Progenitor cell of endocrine pancreas (in vitro differentiated cells): ENCODE results near the gene SHC4. TPM values are rescaled to one million over a fixed set of nuclear protein-coding genes. Genes with fewer than 3 reads are reported as not detected.

ENCODE experiments used
- DNase-seq: peaks from one replicate; pipeline ENCODE4 v3.0.0; 2021; ENCODE audit warnings: low spot score; ENCODE audit not compliant: unreplicated experiment
- H3K27ac Mint-ChIP-seq: 2 replicates; pipeline ENCODE4 v1.8.0; 2021; ENCODE audit warnings: mild to moderate bottlenecking, moderate library complexity, mixed read lengths
- H3K27me3 Mint-ChIP-seq: 2 replicates; pipeline ENCODE4 v1.8.0; 2021; ENCODE audit warnings: mixed read lengths
- H3K36me3 Mint-ChIP-seq: 2 replicates; pipeline ENCODE4 v1.8.0; 2022; ENCODE audit warnings: mixed read lengths; ENCODE audit not compliant: insufficient read depth
- H3K4me1 Mint-ChIP-seq: 2 replicates; pipeline ENCODE4 v1.8.0; 2021; ENCODE audit warnings: low read depth, mixed read lengths
- H3K4me3 Mint-ChIP-seq: 2 replicates; pipeline ENCODE4 v1.8.0; 2021; ENCODE audit warnings: low read depth, mild to moderate bottlenecking, moderate library complexity, mixed read lengths
- H3K9me3 Mint-ChIP-seq: 2 replicates; pipeline ENCODE4 v1.8.0; 2021; ENCODE audit warnings: low read depth, mixed read lengths
- total RNA-seq: library from RNA; stranded (reverse); gene quantifications from 2 replicates; pipeline ENCODE4 v1.2.1, GENCODE V29; 2021
- TF ChIP-seq, protein P1 (sequence below): fragments of 200-600 bp; sonication (generic); IDR thresholded peaks from one replicate; pipeline ENCODE4 v1.5.0; 2021; ENCODE audit warnings: antibody characterized with exemption, mild to moderate bottlenecking; ENCODE audit not compliant: unreplicated experiment

Gene SHC4
- total RNA-seq, 1 donor from 2014 or later = 0.36 TPM

DNA sequence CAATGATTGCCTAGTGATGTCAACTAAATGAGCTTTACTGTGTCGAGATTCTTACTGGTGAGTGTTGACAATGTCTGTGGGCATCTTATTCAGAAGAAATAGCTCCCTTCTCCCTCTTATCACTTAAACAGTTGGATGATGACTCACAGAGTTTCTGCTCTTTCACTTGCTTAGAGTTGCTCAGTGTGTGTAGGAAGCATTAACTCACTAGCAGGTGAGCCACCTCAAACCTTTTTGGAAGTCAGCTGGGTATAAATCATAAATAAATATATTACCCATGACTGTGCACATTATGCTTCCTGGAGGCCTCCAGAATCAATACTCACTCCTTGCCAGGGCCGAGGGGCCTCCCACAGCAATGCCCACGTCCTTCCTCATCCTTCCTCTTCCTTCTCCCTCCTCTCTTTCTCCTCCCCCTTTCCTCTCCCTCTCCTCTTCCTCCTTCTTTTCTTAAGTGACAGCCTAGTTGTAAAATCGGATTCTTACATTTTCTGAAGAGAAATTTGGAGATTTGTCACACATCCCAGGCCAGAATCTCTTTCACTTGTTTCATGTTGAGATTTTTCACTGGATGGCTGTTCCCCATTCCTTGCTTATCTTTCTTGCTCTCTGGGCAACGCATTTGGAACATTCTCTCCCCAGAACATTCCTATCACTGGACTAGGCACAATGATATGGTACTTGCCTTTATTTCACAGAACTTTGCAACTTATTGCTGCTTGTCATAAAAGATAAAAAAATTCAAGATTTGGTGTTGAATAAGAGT, 17.5 kb downstream of the SHC4 start:
- Mint-ChIP-seq H3K36me3 (no peaks in the 10 kb centered on the region), H3K27me3 (peaks cover 4% of the 10 kb centered on the region), H3K27ac (no peak overlapping the region), H3K4me3 (no peak overlapping the region), H3K4me1 (peaks cover 4% of the 10 kb centered on the region), H3K9me3 (no peaks in the 10 kb centered on the region)
- DNase-seq = no peak
- TF ChIP-seq, protein P1, sequence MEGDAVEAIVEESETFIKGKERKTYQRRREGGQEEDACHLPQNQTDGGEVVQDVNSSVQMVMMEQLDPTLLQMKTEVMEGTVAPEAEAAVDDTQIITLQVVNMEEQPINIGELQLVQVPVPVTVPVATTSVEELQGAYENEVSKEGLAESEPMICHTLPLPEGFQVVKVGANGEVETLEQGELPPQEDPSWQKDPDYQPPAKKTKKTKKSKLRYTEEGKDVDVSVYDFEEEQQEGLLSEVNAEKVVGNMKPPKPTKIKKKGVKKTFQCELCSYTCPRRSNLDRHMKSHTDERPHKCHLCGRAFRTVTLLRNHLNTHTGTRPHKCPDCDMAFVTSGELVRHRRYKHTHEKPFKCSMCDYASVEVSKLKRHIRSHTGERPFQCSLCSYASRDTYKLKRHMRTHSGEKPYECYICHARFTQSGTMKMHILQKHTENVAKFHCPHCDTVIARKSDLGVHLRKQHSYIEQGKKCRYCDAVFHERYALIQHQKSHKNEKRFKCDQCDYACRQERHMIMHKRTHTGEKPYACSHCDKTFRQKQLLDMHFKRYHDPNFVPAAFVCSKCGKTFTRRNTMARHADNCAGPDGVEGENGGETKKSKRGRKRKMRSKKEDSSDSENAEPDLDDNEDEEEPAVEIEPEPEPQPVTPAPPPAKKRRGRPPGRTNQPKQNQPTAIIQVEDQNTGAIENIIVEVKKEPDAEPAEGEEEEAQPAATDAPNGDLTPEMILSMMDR = no peak

DNA sequence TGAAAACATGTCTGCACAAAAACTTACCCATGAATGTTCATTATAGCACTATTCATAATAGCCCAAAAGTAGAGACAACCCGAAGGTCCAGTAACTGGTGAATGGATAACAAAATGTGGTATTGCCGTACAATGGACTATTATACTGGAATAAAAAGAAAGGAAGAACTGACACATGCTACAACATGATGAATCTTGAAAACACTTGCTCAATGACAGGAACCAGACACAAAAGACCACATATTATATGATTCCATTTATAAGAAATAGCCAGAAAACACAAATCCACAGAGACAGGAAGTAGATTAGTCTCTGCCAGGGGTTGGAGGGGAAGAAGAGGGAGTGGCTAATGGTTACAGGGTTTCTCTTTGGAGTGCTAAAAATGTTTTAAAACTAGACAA, 18.3 kb downstream of the SHC4 start:
- no peaks in the 10 kb centered on the region for H3K9me3 Mint-ChIP-seq
- no peak overlapping the region for H3K27ac Mint-ChIP-seq
- DNase-seq = no peak
- no peaks in the 10 kb centered on the region for H3K27me3 Mint-ChIP-seq
- H3K36me3 Mint-ChIP-seq = no peaks in the 10 kb centered on the region
- H3K4me3 Mint-ChIP-seq = no peak overlapping the region
- H3K4me1 Mint-ChIP-seq = peaks cover 4% of the 10 kb centered on the region
- TF ChIP-seq, protein P1 = no peak

DNA sequence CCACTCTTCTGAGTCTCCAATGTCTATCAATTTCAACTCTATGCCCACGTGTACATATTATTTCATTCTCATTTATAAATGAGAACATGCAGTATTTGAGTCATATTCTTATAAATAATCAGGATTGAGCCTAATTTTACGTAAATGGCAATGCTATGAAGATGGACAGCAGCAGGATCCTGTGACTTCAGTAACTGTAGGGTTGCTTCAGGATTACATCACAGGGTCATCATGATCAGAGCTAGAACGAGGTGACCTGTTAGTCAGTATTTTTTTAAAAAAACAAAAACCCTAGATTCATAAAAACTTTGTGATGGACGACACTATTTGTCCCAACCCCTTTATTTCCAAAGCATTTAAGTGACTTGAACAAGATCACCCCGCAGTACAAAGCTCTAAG, 21.8 kb downstream of the SHC4 start:
- no peaks in the 10 kb centered on the region for H3K36me3 Mint-ChIP-seq
- TF ChIP-seq, protein P1 = no peak
- peaks cover 4% of the 10 kb centered on the region for H3K4me1 Mint-ChIP-seq
- no peak overlapping the region for H3K4me3 Mint-ChIP-seq
- DNase-seq = no peak
- H3K27me3 Mint-ChIP-seq = no peaks in the 10 kb centered on the region
- no peaks in the 10 kb centered on the region for H3K9me3 Mint-ChIP-seq
- no peak overlapping the region for H3K27ac Mint-ChIP-seq

DNA sequence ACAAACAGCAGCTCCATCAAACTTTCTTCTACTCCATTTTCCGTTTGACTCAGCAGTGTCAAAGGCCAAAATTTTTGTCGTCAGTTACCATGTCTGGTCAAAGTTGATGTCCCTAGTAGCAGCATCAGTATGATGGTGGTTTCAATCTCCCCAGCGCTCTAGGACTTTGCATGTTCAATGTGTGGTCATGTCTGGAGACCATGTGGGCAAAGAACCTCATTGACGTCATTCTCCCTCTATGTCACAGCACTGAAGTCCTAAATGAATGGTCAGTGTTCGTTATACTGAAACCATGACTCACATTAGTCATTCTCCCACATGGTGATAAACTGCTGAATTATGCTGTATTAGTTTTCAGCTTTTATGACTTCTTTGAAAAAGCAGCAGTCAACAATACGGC, 23.2 kb downstream of the SHC4 start:
- Mint-ChIP-seq H3K36me3 (no peaks in the 10 kb centered on the region), H3K4me1 (no peaks in the 10 kb centered on the region), H3K27me3 (no peaks in the 10 kb centered on the region), H3K27ac (no peak overlapping the region), H3K9me3 (no peaks in the 10 kb centered on the region), H3K4me3 (no peak overlapping the region)
- TF ChIP-seq, protein P1 = no peak
- no peak for DNase-seq

DNA sequence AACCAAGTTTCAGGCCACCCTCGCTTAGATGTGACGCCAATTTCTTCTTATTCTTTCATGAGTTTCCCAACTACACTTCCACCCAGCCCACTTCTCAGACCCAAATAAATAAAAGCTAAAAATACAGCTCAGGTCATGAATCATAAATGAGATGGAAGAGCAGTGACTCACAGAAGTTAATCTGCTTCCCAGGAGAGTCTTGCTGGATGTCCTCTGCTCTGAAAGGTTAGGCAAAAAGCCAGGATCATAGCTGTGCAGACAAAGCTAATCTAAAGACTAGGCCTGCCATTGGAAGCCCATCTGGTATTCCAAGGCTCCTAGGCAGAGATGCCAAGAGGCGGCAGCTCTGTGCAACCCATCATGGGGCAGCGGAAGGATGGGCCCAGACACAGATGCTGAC, 24.1 kb downstream of the SHC4 start:
- Mint-ChIP-seq H3K36me3 (no peaks in the 10 kb centered on the region), H3K4me1 (no peaks in the 10 kb centered on the region), H3K27me3 (no peaks in the 10 kb centered on the region), H3K4me3 (no peak overlapping the region), H3K9me3 (no peaks in the 10 kb centered on the region), H3K27ac (no peak overlapping the region)
- TF ChIP-seq, protein P1 = no peak
- DNase-seq = no peak
